Testis (tissue), 2 donors: ENCODE results near the gene SAT1.

Experiments used
- CTCF ChIP-seq, 3 experiments: fragments of 450-650 bp in 2 of 3; fragments of 200-600 bp in 1 of 3; sonication (generic) in 1 of 3; IDR thresholded peaks; one replicate each; pipeline ENCODE4 v1.5.1; 2016 to 2019; ENCODE audit warnings: antibody characterized with exemption in 3 of 3, mild to moderate bottlenecking in 2 of 3, moderate library complexity in 1 of 3
- POLR2A ChIP-seq: fragments of 450-650 bp; IDR thresholded peaks from one replicate; pipeline ENCODE4 v1.6.1; 2017; ENCODE audit warnings: antibody characterized with exemption, mild to moderate bottlenecking, moderate library complexity

GRCh38 chrX:23736030-23736429, 46.9 kb upstream of the SAT1 start:
- TF ChIP-seq CTCF (IDR thresholded peaks at IDR 0.05) (no peak), POLR2A (no peak)
